Measurements from ENCODE around the gene STRIP2. TPM values are rescaled to one million over a fixed set of nuclear protein-coding genes. Genes with fewer than 3 reads are reported as not detected.

The STRIP2 gene
- total and polyA plus RNA-seq, 9 of the 15 experiments (the other 6 are each of a cell fraction or from before 2014, with no cell fraction given) = 10.1 to 81.8 (median 42.3) TPM

DNA sequence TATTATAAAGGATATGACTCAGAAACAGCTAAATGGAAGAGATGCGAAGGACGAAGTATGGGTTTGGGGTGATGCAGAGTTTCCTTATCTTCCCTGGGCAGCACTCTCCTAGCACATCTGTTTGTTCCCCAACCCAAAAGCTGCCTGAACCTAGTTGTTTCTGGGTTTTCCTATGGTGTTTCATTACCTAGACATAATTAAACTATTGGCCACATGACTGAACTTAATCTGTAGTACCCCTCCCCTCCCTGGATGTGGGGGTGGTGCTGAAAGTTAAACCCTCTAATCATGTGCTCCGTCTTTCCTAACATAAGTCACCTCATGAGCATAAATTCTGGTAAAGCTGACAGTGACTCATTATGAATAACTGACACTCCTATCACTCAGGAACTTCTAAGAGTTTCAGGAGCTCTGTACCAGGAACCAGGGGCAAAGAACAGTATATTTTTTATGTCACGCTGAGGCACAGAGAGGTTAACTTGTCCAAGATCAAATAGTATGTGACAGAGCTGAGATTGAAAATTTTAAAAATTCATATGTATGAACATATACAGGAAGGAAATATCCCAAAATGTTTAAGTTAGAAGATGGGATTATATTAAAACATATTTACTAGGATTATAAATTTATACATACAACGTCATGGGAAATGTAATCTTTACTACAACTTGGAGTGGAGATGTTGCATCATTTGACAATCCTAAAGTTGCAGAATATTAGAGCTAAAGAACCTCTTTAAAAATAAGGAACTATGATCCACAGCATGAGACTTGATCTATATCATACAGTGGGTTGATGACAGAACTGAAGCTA lies 4.8 kb downstream of the STRIP2 start (continued):
- TF ChIP-seq, protein P1, sequence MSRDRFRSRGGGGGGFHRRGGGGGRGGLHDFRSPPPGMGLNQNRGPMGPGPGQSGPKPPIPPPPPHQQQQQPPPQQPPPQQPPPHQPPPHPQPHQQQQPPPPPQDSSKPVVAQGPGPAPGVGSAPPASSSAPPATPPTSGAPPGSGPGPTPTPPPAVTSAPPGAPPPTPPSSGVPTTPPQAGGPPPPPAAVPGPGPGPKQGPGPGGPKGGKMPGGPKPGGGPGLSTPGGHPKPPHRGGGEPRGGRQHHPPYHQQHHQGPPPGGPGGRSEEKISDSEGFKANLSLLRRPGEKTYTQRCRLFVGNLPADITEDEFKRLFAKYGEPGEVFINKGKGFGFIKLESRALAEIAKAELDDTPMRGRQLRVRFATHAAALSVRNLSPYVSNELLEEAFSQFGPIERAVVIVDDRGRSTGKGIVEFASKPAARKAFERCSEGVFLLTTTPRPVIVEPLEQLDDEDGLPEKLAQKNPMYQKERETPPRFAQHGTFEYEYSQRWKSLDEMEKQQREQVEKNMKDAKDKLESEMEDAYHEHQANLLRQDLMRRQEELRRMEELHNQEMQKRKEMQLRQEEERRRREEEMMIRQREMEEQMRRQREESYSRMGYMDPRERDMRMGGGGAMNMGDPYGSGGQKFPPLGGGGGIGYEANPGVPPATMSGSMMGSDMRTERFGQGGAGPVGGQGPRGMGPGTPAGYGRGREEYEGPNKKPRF (IDR thresholded peaks at IDR 0.05; ENCODE audit: low read depth, low read length) = no peak
- TF ChIP-seq ZNF165 (CRISPR knock-in tag; IDR thresholded peaks at IDR 0.05; ENCODE audit: borderline replicate concordance) (no peak), TRIM24 (IDR thresholded peaks at IDR 0.05) (peak; percentile 79 to 91), CC2D1A (IDR thresholded peaks at IDR 0.05) (peak; percentile 85; the same call in 1 of the 2 replicates), SLC30A9 (CRISPR knock-in tag; IDR thresholded peaks at IDR 0.05) (no peak), TAF7 (tag; IDR thresholded peaks at IDR 0.05) (no peak), CXXC5 (CRISPR knock-in tag; IDR thresholded peaks at IDR 0.05) (peak; percentile 66; the same call in 1 of the 2 replicates), TAF1 (IDR thresholded peaks at IDR 0.05; ENCODE audit: control insufficient read depth, extremely low read depth, insufficient read depth, low read length, severe bottlenecking) (peak; percentile 32), ZNF561 (CRISPR knock-in tag; conservative IDR thresholded peaks at IDR 0.05) (no peak), ZNF143 (CRISPR knock-in tag; IDR thresholded peaks at IDR 0.05) (no peak), TAL1 (IDR thresholded peaks at IDR 0.05) (peak; percentile 94), PTBP1 (IDR thresholded peaks at IDR 0.05; ENCODE audit: low read depth, low read length) (no peak), NR2F6 (CRISPR knock-in tag; IDR thresholded peaks at IDR 0.05) (no peak), CBFA2T3 (IDR thresholded peaks at IDR 0.05) (peak; percentile 96)
- TF ChIP-seq, protein P2, sequence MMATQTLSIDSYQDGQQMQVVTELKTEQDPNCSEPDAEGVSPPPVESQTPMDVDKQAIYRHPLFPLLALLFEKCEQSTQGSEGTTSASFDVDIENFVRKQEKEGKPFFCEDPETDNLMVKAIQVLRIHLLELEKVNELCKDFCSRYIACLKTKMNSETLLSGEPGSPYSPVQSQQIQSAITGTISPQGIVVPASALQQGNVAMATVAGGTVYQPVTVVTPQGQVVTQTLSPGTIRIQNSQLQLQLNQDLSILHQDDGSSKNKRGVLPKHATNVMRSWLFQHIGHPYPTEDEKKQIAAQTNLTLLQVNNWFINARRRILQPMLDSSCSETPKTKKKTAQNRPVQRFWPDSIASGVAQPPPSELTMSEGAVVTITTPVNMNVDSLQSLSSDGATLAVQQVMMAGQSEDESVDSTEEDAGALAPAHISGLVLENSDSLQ (IDR thresholded peaks at IDR 0.05) = peak; percentile 99
- TF ChIP-seq, protein P3, sequence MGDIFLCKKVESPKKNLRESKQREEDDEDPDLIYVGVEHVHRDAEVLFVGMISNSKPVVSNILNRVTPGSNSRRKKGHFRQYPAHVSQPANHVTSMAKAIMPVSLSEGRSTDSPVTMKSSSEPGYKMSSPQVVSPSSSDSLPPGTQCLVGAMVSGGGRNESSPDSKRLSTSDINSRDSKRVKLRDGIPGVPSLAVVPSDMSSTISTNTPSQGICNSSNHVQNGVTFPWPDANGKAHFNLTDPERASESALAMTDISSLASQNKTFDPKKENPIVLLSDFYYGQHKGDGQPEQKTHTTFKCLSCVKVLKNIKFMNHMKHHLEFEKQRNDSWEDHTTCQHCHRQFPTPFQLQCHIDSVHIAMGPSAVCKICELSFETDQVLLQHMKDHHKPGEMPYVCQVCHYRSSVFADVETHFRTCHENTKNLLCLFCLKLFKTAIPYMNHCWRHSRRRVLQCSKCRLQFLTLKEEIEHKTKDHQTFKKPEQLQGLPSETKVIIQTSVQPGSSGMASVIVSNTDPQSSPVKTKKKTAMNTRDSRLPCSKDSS (IDR thresholded peaks at IDR 0.05; ENCODE audit: low read depth, partially characterized antibody) = no peak
- TF ChIP-seq, protein P4, sequence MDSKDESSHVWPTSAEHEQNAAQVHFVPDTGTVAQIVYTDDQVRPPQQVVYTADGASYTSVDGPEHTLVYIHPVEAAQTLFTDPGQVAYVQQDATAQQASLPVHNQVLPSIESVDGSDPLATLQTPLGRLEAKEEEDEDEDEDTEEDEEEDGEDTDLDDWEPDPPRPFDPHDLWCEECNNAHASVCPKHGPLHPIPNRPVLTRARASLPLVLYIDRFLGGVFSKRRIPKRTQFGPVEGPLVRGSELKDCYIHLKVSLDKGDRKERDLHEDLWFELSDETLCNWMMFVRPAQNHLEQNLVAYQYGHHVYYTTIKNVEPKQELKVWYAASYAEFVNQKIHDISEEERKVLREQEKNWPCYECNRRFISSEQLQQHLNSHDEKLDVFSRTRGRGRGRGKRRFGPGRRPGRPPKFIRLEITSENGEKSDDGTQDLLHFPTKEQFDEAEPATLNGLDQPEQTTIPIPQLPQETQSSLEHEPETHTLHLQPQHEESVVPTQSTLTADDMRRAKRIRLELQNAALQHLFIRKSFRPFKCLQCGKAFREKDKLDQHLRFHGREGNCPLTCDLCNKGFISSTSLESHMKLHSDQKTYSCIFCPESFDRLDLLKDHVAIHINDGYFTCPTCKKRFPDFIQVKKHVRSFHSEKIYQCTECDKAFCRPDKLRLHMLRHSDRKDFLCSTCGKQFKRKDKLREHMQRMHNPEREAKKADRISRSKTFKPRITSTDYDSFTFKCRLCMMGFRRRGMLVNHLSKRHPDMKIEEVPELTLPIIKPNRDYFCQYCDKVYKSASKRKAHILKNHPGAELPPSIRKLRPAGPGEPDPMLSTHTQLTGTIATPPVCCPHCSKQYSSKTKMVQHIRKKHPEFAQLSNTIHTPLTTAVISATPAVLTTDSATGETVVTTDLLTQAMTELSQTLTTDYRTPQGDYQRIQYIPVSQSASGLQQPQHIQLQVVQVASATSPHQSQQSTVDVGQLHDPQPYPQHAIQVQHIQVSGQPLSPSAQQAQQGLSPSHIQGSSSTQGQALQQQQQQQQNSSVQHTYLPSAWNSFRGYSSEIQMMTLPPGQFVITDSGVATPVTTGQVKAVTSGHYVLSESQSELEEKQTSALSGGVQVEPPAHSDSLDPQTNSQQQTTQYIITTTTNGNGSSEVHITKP (IDR thresholded peaks at IDR 0.05; ENCODE audit: partially characterized antibody) = peak; percentile 27
- TF ChIP-seq, protein P5, sequence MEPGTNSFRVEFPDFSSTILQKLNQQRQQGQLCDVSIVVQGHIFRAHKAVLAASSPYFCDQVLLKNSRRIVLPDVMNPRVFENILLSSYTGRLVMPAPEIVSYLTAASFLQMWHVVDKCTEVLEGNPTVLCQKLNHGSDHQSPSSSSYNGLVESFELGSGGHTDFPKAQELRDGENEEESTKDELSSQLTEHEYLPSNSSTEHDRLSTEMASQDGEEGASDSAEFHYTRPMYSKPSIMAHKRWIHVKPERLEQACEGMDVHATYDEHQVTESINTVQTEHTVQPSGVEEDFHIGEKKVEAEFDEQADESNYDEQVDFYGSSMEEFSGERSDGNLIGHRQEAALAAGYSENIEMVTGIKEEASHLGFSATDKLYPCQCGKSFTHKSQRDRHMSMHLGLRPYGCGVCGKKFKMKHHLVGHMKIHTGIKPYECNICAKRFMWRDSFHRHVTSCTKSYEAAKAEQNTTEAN (CRISPR knock-in tag; IDR thresholded peaks at IDR 0.05) = no peak

Measured in K562 (cell line).